ENCODE measurements around the gene SPATA31C1. TPM values are rescaled to one million over a fixed set of nuclear protein-coding genes. Genes with fewer than 3 reads are reported as not detected.

Gene SPATA31C1
- total and polyA plus RNA-seq, 2 experiments from 2014 or later: not detected

- Histone ChIP-seq H3K36me3 (ENCODE audit: low read depth) (no peaks in the 10 kb centered on the region), H3K9me2 (ENCODE audit: insufficient read depth) (no peaks in the 10 kb centered on the region), H3K27ac (no peak overlapping the region), H3K4me2 (ENCODE audit: unreplicated experiment) (no peak overlapping the region), H3K9ac (no peak overlapping the region), H2AFZ (no peak overlapping the region), H3F3A (ENCODE audit: insufficient read depth) (no peaks in the 10 kb centered on the region), H3K9me3 (ENCODE audit: low read depth) (no peaks in the 10 kb centered on the region), H3K79me2 (ENCODE audit: insufficient read depth) (no peaks in the 10 kb centered on the region), H3K27me3 (replicated peaks; ENCODE audit: insufficient read depth) (no peaks in the 10 kb centered on the region), H3K4me3 (no peak overlapping the region), H4K20me1 (ENCODE audit: insufficient read depth) (no peaks in the 10 kb centered on the region), H3K4me1 (ENCODE audit: insufficient read depth) (0 out of 2 replicates have a peak, but pooled peaks cover 3% of the 10 kb centered on the region)
- in situ Hi-C loops (cut with MboI): no loop called here
- WGBS, 2 experiments (ENCODE audit: low coverage in 1 of 2, low lambda C conversion rate in 2 of 2, missing lambda C conversion rate in 2 of 2): 80 to 81% methylated on average over 10 to 13 of the region's 13 CpGs
- DNase-seq: no peak
- no peak for TF ChIP-seq EZH2 (IDR thresholded peaks at IDR 0.05; ENCODE audit: insufficient read depth, poor library complexity, severe bottlenecking)
- TF ChIP-seq EZH2phosphoT487 (IDR thresholded peaks at IDR 0.05; ENCODE audit: insufficient read depth, low read depth): no peak
Measured at GRCh38 chr9:87887661-87888480, 29.9 kb upstream of the SPATA31C1 start.

GRCh38 chr9:87888501-87888900 is 29.3 kb upstream of the SPATA31C1 start:
- no peaks in the 10 kb centered on the region for H3K9me2 ChIP-seq (ENCODE audit: insufficient read depth)
- no peak overlapping the region for H2AFZ ChIP-seq
- H3K4me3 ChIP-seq: no peak overlapping the region
- H3F3A ChIP-seq (ENCODE audit: insufficient read depth): no peaks in the 10 kb centered on the region
- H3K27ac ChIP-seq: no peak overlapping the region
- no peak for TF ChIP-seq EZH2phosphoT487 (IDR thresholded peaks at IDR 0.05; ENCODE audit: insufficient read depth, low read depth)
- TF ChIP-seq EZH2 (IDR thresholded peaks at IDR 0.05; ENCODE audit: insufficient read depth, poor library complexity, severe bottlenecking): no peak
- H3K79me2 ChIP-seq (ENCODE audit: insufficient read depth): no peaks in the 10 kb centered on the region
- H3K27me3 ChIP-seq (replicated peaks; ENCODE audit: insufficient read depth): no peaks in the 10 kb centered on the region
- DNase-seq: no peak
- in situ Hi-C loops (cut with MboI): no loop called here
- WGBS, 2 experiments (ENCODE audit: low coverage in 1 of 2, low lambda C conversion rate in 2 of 2, missing lambda C conversion rate in 2 of 2): 71 to 74% methylated on average over 6 of the region's 6 CpGs
- H3K4me1 ChIP-seq (ENCODE audit: insufficient read depth): 0 out of 2 replicates have a peak, but pooled peaks cover 3% of the 10 kb centered on the region
- no peaks in the 10 kb centered on the region for H3K9me3 ChIP-seq (ENCODE audit: low read depth)
- no peak overlapping the region for H3K4me2 ChIP-seq (ENCODE audit: unreplicated experiment)
- H3K36me3 ChIP-seq (ENCODE audit: low read depth): no peaks in the 10 kb centered on the region
- no peaks in the 10 kb centered on the region for H4K20me1 ChIP-seq (ENCODE audit: insufficient read depth)
- H3K9ac ChIP-seq: no peak overlapping the region

- H3K27ac ChIP-seq: no peak overlapping the region
- H3K9ac ChIP-seq: no peak overlapping the region
- TF ChIP-seq EZH2phosphoT487 (IDR thresholded peaks at IDR 0.05; ENCODE audit: insufficient read depth, low read depth) (no peak), EZH2 (IDR thresholded peaks at IDR 0.05; ENCODE audit: insufficient read depth, poor library complexity, severe bottlenecking) (no peak)
- H3F3A ChIP-seq (ENCODE audit: insufficient read depth): no peaks in the 10 kb centered on the region
- no peaks in the 10 kb centered on the region for H3K36me3 ChIP-seq (ENCODE audit: low read depth)
- no peaks in the 10 kb centered on the region for H3K9me3 ChIP-seq (ENCODE audit: low read depth)
- no peak overlapping the region for H3K4me2 ChIP-seq (ENCODE audit: unreplicated experiment)
- H2AFZ ChIP-seq: no peak overlapping the region
- no peak for DNase-seq
- WGBS, 2 experiments (ENCODE audit: low coverage in 1 of 2, low lambda C conversion rate in 2 of 2, missing lambda C conversion rate in 2 of 2): 79 to 85% methylated on average over 12 of the region's 12 CpGs
- in situ Hi-C loops (cut with MboI): no loop called here
- no peak overlapping the region for H3K4me3 ChIP-seq
- H3K9me2 ChIP-seq (ENCODE audit: insufficient read depth): no peaks in the 10 kb centered on the region
- H3K27me3 ChIP-seq (replicated peaks; ENCODE audit: insufficient read depth): no peaks in the 10 kb centered on the region
- no peaks in the 10 kb centered on the region for H3K79me2 ChIP-seq (ENCODE audit: insufficient read depth)
- 0 out of 2 replicates have a peak, but pooled peaks cover 3% of the 10 kb centered on the region for H3K4me1 ChIP-seq (ENCODE audit: insufficient read depth)
- no peaks in the 10 kb centered on the region for H4K20me1 ChIP-seq (ENCODE audit: insufficient read depth)
Measured at GRCh38 chr9:87889065-87889881, 28.5 kb upstream of the SPATA31C1 start.

GRCh38 chr9:87889882-87890252 is 27.9 kb upstream of the SPATA31C1 start:
- H3K4me2 ChIP-seq (ENCODE audit: unreplicated experiment): no peak overlapping the region
- 100% methylated on average over 2 to 4 of the region's 4 CpGs for WGBS, 2 experiments (ENCODE audit: low coverage in 1 of 2, low lambda C conversion rate in 2 of 2, missing lambda C conversion rate in 2 of 2)
- DNase-seq: no peak
- H3K36me3 ChIP-seq (ENCODE audit: low read depth): no peaks in the 10 kb centered on the region
- no peaks in the 10 kb centered on the region for H3K9me2 ChIP-seq (ENCODE audit: insufficient read depth)
- no peak overlapping the region for H2AFZ ChIP-seq
- H4K20me1 ChIP-seq (ENCODE audit: insufficient read depth): no peaks in the 10 kb centered on the region
- no peak overlapping the region for H3K27ac ChIP-seq
- no peaks in the 10 kb centered on the region for H3K9me3 ChIP-seq (ENCODE audit: low read depth)
- in situ Hi-C loops (cut with MboI): no loop called here
- 0 out of 2 replicates have a peak, but pooled peaks cover 3% of the 10 kb centered on the region for H3K4me1 ChIP-seq (ENCODE audit: insufficient read depth)
- TF ChIP-seq EZH2phosphoT487 (IDR thresholded peaks at IDR 0.05; ENCODE audit: insufficient read depth, low read depth) (no peak), EZH2 (IDR thresholded peaks at IDR 0.05; ENCODE audit: insufficient read depth, poor library complexity, severe bottlenecking) (no peak)
- no peaks in the 10 kb centered on the region for H3F3A ChIP-seq (ENCODE audit: insufficient read depth)
- no peaks in the 10 kb centered on the region for H3K27me3 ChIP-seq (replicated peaks; ENCODE audit: insufficient read depth)
- no peak overlapping the region for H3K9ac ChIP-seq
- H3K4me3 ChIP-seq: no peak overlapping the region
- no peaks in the 10 kb centered on the region for H3K79me2 ChIP-seq (ENCODE audit: insufficient read depth)
